Measurements from ENCODE around the gene DEFB121. TPM values are rescaled to one million over a fixed set of nuclear protein-coding genes. Genes with fewer than 3 reads are reported as not detected.

The DEFB121 gene
- total RNA-seq, 1 experiment from 2014 or later, result not detected

Other genes with a start within 250 kb of the DEFB121 start
- gene DEFB115, start 148.6 kb downstream of the DEFB121 start, total RNA-seq (2021), result not detected in 2 replicates
- gene DEFB116, start 97.6 kb downstream of the DEFB121 start, total RNA-seq (2021), result not detected in 2 replicates
- not detected in 2 replicates for gene DEFB118, start 37.6 kb downstream of the DEFB121 start, total RNA-seq (2021)
- not detected in 2 replicates for gene DEFB119, start 15.6 kb downstream of the DEFB121 start, total RNA-seq (2021)
- gene DEFB123, start 34.4 kb upstream of the DEFB121 start, total RNA-seq (2021), result not detected in 2 replicates
- gene DEFB124, start 68.9 kb upstream of the DEFB121 start, total RNA-seq (2021), result not detected in 2 replicates
- gene REM1, start 69.1 kb upstream of the DEFB121 start, total RNA-seq (2021), result not detected in 2 replicates
- gene HM13, start 108.2 kb upstream of the DEFB121 start, total RNA-seq (2021), result 182 and 196 TPM in 2 replicates
- 24.6 and 39.3 TPM in 2 replicates for gene ID1, start 199.1 kb upstream of the DEFB121 start, total RNA-seq (2021)
- not detected in 2 replicates for gene COX4I2, start 231.7 kb upstream of the DEFB121 start, total RNA-seq (2021)

All from A673 (cell line).